CD14-positive monocyte (primary cell): ENCODE results near the gene ANKRD13C. TPM values are rescaled to one million over a fixed set of nuclear protein-coding genes. Genes with fewer than 3 reads are reported as not detected.

Source experiments
- DNase-seq, 3 donors: peaks; one replicate each; pipeline ENCODE4 v3.0.0-alpha.2; 2011 to 2022
- H2AFZ ChIP-seq: 2 replicates; pipeline ENCODE4 v1.6.0; 2012; ENCODE audit warnings: mild to moderate bottlenecking, low read depth, low read length, inconsistent platforms; ENCODE audit not compliant: insufficient read depth, poor library complexity, severe bottlenecking
- H3K27ac ChIP-seq, 2 donors: 1 replicate in 1 of 2; 2 replicates in 1 of 2; pipeline ENCODE4 v1.5.1; 2012 to 2013; ENCODE audit warnings: low read length in 2 of 2, control low read depth in 1 of 2, inconsistent platforms in 1 of 2, low read depth in 1 of 2, mild to moderate bottlenecking in 1 of 2
- H3K27me3 ChIP-seq, 2 donors: one replicate each; pipeline versions ENCODE4 v1.6.0 to v1.6.1; 2011 to 2013; ENCODE audit warnings: low read length in 2 of 2; ENCODE audit not compliant: control insufficient read depth in 2 of 2, insufficient read depth in 2 of 2
- H3K36me3 ChIP-seq, 2 donors: replicated peaks in 1 of 2; 1 replicate in 1 of 2; 2 replicates in 1 of 2; pipeline versions ENCODE4 v1.5.1 to v1.6.1; 2012 to 2013; ENCODE audit warnings: low read length in 2 of 2, control low read depth in 1 of 2, inconsistent platforms in 1 of 2, mild to moderate bottlenecking in 1 of 2; ENCODE audit not compliant: insufficient read depth in 2 of 2, control insufficient read depth in 1 of 2
- H3K4me1 ChIP-seq, 2 donors: 1 replicate in 1 of 2; 2 replicates in 1 of 2; pipeline versions ENCODE4 v1.5.1 to v1.6.1; 2012 to 2013; ENCODE audit warnings: low read length in 2 of 2, control low read depth in 1 of 2, inconsistent platforms in 1 of 2, mild to moderate bottlenecking in 1 of 2, moderate library complexity in 1 of 2; ENCODE audit not compliant: insufficient read depth in 2 of 2, control insufficient read depth in 1 of 2
- H3K4me2 ChIP-seq: replicated peaks from 2 replicates; pipeline ENCODE3; 2012; ENCODE audit warnings: low read length, moderate library complexity, mild to moderate bottlenecking; ENCODE audit not compliant: poor library complexity, severe bottlenecking; ENCODE audit errors: extremely low read depth
- H3K4me3 ChIP-seq, 3 experiments: fragments of 200-600 bp in 1 of 3; sonication (generic) in 1 of 3; replicated peaks in 1 of 3; 1 replicate in 2 of 3; 2 replicates in 1 of 3; pipeline ENCODE4 v1.5.1; 2011 to 2013; ENCODE audit warnings: low read length in 3 of 3, mild to moderate bottlenecking in 3 of 3, control low read depth in 2 of 3, low read depth in 2 of 3, inconsistent platforms in 1 of 3, moderate library complexity in 1 of 3
- H3K79me2 ChIP-seq: 2 replicates; pipeline ENCODE4 v1.6.0; 2012; ENCODE audit warnings: mild to moderate bottlenecking, control low read depth, inconsistent platforms, low read length, moderate library complexity; ENCODE audit not compliant: insufficient read depth
- H3K9ac ChIP-seq: 2 replicates; pipeline ENCODE4 v1.6.0; 2017; ENCODE audit warnings: low read length, mild to moderate bottlenecking; ENCODE audit not compliant: insufficient read depth, poor library complexity, severe bottlenecking
- H3K9me3 ChIP-seq, 2 donors: replicated peaks in 1 of 2; 1 replicate in 1 of 2; 2 replicates in 1 of 2; pipeline versions ENCODE4 v1.5.1 to v1.6.1; 2012 to 2013; ENCODE audit warnings: low read length in 2 of 2, control low read depth in 1 of 2; ENCODE audit not compliant: control insufficient read depth in 1 of 2, insufficient read depth in 1 of 2
- H4K20me1 ChIP-seq: 2 replicates; pipeline ENCODE4 v1.6.0; 2012; ENCODE audit warnings: mild to moderate bottlenecking, low read length, control low read depth, moderate library complexity; ENCODE audit not compliant: insufficient read depth
- H3K27ac Mint-ChIP-seq, 7 donors: one replicate each; pipeline ENCODE4 v1.8.0; 2020; ENCODE audit warnings: mild to moderate bottlenecking in 7 of 7, mixed read lengths in 7 of 7, moderate library complexity in 6 of 7, inconsistent platforms in 2 of 7
- H3K27me3 Mint-ChIP-seq, 3 donors: one replicate each; pipeline ENCODE4 v1.8.0; 2021 to 2022; ENCODE audit warnings: low read depth in 3 of 3, mild to moderate bottlenecking in 3 of 3, mixed read lengths in 3 of 3, moderate library complexity in 3 of 3, inconsistent platforms in 1 of 3
- H3K36me3 Mint-ChIP-seq, 2 donors: one replicate each; pipeline ENCODE4 v1.8.0; 2020; ENCODE audit warnings: mixed read lengths in 2 of 2, inconsistent platforms in 1 of 2, mild to moderate bottlenecking in 1 of 2
- H3K4me1 Mint-ChIP-seq: one replicate; pipeline ENCODE4 v1.8.0; 2020; ENCODE audit warnings: mild to moderate bottlenecking, mixed read lengths
- H3K4me3 Mint-ChIP-seq, 2 donors: one replicate each; pipeline ENCODE4 v1.8.0; 2020; ENCODE audit warnings: mild to moderate bottlenecking in 2 of 2, mixed read lengths in 2 of 2, moderate library complexity in 1 of 2
- H3K9me3 Mint-ChIP-seq, 7 donors: one replicate each; pipeline ENCODE4 v1.8.0; 2020 to 2022; ENCODE audit warnings: mixed read lengths in 7 of 7, mild to moderate bottlenecking in 6 of 7, moderate library complexity in 6 of 7, inconsistent platforms in 2 of 7
- WGBS: methylation state at CpG from one replicate; pipeline ENCODE4 v1.1.5; 2013; ENCODE audit warnings: missing lambda C conversion rate; ENCODE audit not compliant: insufficient coverage; 5-methylcytosine and 5-hydroxymethylcytosine counted together
- intact Hi-C, 2 donors: fragments of 100-400 bp; cut with micrococcal nuclease; formaldehyde crosslinking; loops; one replicate each; pipeline versions ENCODE4 v1.15.0 to v1.15.1; 2023
- polyA plus RNA-seq, 3 donors: library from polyadenylated mRNA; depleted of rRNA in 1 of 3; unstranded in 2 of 3; stranded (reverse) in 1 of 3; fragments of 300-500 nt in 2 of 3; fragments of >200 nt in 1 of 3; fragmentation: Illumina TruSeq in 2 of 3; gene quantifications; 1 replicate in 2 of 3; 2 replicates in 1 of 3; pipeline ENCODE4 v1.2.3, GENCODE V29; 2012 to 2021
- TF ChIP-seq, protein P1 (sequence below): fragments of 200-600 bp; IDR thresholded peaks from one replicate; pipeline ENCODE4 v1.8.0; 2022; ENCODE audit warnings: antibody characterized with exemption, mild to moderate bottlenecking

Gene ANKRD13C
- polyA plus RNA-seq, 3 donors = 4.5 to 7.6 (median 6.5) TPM

DNA sequence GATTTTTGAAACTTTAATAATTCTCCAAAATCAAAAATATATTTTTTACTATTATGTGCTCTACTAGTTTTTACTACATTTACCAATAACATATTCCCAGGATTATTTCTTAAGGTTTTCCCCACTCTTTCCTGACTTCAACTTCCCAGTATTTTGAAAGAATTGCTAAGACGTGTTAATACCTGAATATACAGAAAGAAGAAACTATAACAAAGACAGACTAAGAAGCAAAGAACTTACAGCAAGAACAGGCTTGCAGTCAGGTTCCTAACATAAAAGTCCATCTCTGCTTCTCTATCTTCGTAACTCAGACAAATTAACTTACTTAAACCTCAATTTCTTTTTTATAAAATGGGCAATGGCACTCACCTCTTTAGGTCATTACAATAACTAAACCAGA is 70.2 kb downstream of the ANKRD13C start:
- DNase-seq = no peak
- no CpG with 5 or more reads among the region's 2 CpGs for WGBS
- Histone ChIP-seq H3K27ac (no peak overlapping the region), H3K36me3 (peaks cover 13 to 43% of the 10 kb centered on the region in 2 donors), H3K9me3 (no peaks in the 10 kb centered on the region), H2AFZ (no peak overlapping the region), H3K4me2 (no peak overlapping the region), H3K9ac (no peak overlapping the region), H3K4me1 (no peaks in the 10 kb centered on the region), H3K4me3 (no peak overlapping the region), H3K27me3 (no peaks in the 10 kb centered on the region), H4K20me1 (no peaks in the 10 kb centered on the region), H3K79me2 (no peaks in the 10 kb centered on the region)
- Mint-ChIP-seq H3K9me3 (no peaks in the 10 kb centered on the region), H3K4me1 (no peaks in the 10 kb centered on the region), H3K4me3 (no peak overlapping the region), H3K36me3 (peaks cover 28 to 55% of the 10 kb centered on the region in 2 donors), H3K27me3 (peaks cover 0 to 1% (median 0%) of the 10 kb centered on the region in 3 donors), H3K27ac (no peak overlapping the region)
- TF ChIP-seq, protein P1, sequence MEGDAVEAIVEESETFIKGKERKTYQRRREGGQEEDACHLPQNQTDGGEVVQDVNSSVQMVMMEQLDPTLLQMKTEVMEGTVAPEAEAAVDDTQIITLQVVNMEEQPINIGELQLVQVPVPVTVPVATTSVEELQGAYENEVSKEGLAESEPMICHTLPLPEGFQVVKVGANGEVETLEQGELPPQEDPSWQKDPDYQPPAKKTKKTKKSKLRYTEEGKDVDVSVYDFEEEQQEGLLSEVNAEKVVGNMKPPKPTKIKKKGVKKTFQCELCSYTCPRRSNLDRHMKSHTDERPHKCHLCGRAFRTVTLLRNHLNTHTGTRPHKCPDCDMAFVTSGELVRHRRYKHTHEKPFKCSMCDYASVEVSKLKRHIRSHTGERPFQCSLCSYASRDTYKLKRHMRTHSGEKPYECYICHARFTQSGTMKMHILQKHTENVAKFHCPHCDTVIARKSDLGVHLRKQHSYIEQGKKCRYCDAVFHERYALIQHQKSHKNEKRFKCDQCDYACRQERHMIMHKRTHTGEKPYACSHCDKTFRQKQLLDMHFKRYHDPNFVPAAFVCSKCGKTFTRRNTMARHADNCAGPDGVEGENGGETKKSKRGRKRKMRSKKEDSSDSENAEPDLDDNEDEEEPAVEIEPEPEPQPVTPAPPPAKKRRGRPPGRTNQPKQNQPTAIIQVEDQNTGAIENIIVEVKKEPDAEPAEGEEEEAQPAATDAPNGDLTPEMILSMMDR = no peak
- intact Hi-C loops = no loop called here

- Mint-ChIP-seq H3K4me1 (no peaks in the 10 kb centered on the region), H3K4me3 (no peak overlapping the region), H3K9me3 (no peaks in the 10 kb centered on the region), H3K36me3 (peaks cover 33 to 70% of the 10 kb centered on the region in 2 donors), H3K27ac (no peak overlapping the region), H3K27me3 (peaks cover 0 to 1% (median 0%) of the 10 kb centered on the region in 3 donors)
- Histone ChIP-seq H3K79me2 (no peaks in the 10 kb centered on the region), H3K36me3 (peaks cover 29 to 52% of the 10 kb centered on the region in 2 donors), H2AFZ (no peak overlapping the region), H3K4me2 (no peak overlapping the region), H3K27ac (no peak overlapping the region), H4K20me1 (no peaks in the 10 kb centered on the region), H3K9me3 (no peaks in the 10 kb centered on the region), H3K9ac (no peak overlapping the region), H3K4me3 (no peak overlapping the region), H3K4me1 (no peaks in the 10 kb centered on the region), H3K27me3 (no peaks in the 10 kb centered on the region)
- no CpG with 5 or more reads among the region's 1 CpG for WGBS
- no peak for DNase-seq
- TF ChIP-seq, protein P1 = no peak
- intact Hi-C loops = no loop called here
Measured at GRCh38 chr1:70278710-70279109, 75.8 kb downstream of the ANKRD13C start.
